ENCODE measurements around the gene DOCK3. TPM values are rescaled to one million over a fixed set of nuclear protein-coding genes. Genes with fewer than 3 reads are reported as not detected.
"Not testable (repeated sequence)": the region's sequence is repeated elsewhere in the genome, so short reads cannot be mapped to it uniquely, and the experiment has no call there.

Gene DOCK3
- total RNA-seq, 4 donors from 2014 or later = 4.0 to 6.3 (median 5.8) TPM

GRCh38 chr3:51242939-51243338 is 568.2 kb downstream of the DOCK3 start:
- H3K36me3 ChIP-seq = no peaks in the 10 kb centered on the region
- no peak for DNase-seq (ENCODE audit: low spot score in 2 of 2)
- TF ChIP-seq POLR2A (IDR thresholded peaks at IDR 0.05) = no peak
- TF ChIP-seq EP300 (IDR thresholded peaks at IDR 0.05) = no peak
- no peak for TF ChIP-seq CTCF (IDR thresholded peaks at IDR 0.05)
- whole genome bisulfite sequencing, 2 donors = 87 to 100% methylated on average over 3 of the region's 3 CpGs
- no peak overlapping the region for H3K27ac ChIP-seq
- H3K4me1 ChIP-seq = no peaks in the 10 kb centered on the region
- H3K9me3 ChIP-seq = peaks cover 0 to 8% (median 0%) of the 10 kb centered on the region in 4 donors
- no peaks in the 10 kb centered on the region for H3K27me3 ChIP-seq
- no peak overlapping the region for H3K4me3 ChIP-seq

- no peak for TF ChIP-seq CTCF (IDR thresholded peaks at IDR 0.05)
- no peak for TF ChIP-seq EP300 (IDR thresholded peaks at IDR 0.05)
- TF ChIP-seq POLR2A (IDR thresholded peaks at IDR 0.05) = no peak
- no peaks in the 10 kb centered on the region for H3K27me3 ChIP-seq
Observed at GRCh38 chr3:51243924-51244323, 569.2 kb downstream of the DOCK3 start.

GRCh38 chr3:51245867-51246266 is 571.1 kb downstream of the DOCK3 start:
- WGBS, 2 donors = 28 to 35% methylated on average over 2 of the region's 2 CpGs
- Histone ChIP-seq H3K4me3 (no peak overlapping the region), H3K9me3 (peaks cover 0 to 5% (median 0%) of the 10 kb centered on the region in 4 donors), H3K27me3 (no peaks in the 10 kb centered on the region), H3K27ac (no peak overlapping the region), H3K36me3 (no peaks in the 10 kb centered on the region), H3K4me1 (no peaks in the 10 kb centered on the region)
- no peak for DNase-seq (ENCODE audit: low spot score in 2 of 2)
- TF ChIP-seq EP300 (IDR thresholded peaks at IDR 0.05) (no peak), CTCF (IDR thresholded peaks at IDR 0.05) (no peak), POLR2A (IDR thresholded peaks at IDR 0.05) (no peak)

More at GRCh38 chr3:51243924-51244323, 569.2 kb downstream of the DOCK3 start:
- Histone ChIP-seq H3K4me3 (no peak overlapping the region), H3K36me3 (no peaks in the 10 kb centered on the region), H3K27ac (no peak overlapping the region), H3K9me3 (peaks cover 0 to 5% (median 0%) of the 10 kb centered on the region in 4 donors), H3K4me1 (no peaks in the 10 kb centered on the region)
- DNase-seq (ENCODE audit: low spot score in 2 of 2) = no peak

- Histone ChIP-seq H3K36me3 (no peaks in the 10 kb centered on the region), H3K27ac (no peak overlapping the region), H3K4me3 (no peak overlapping the region), H3K9me3 (no peaks in the 10 kb centered on the region), H3K27me3 (no peaks in the 10 kb centered on the region), H3K4me1 (no peaks in the 10 kb centered on the region)
- DNase-seq (ENCODE audit: low spot score in 2 of 2) = no peak
- TF ChIP-seq CTCF (IDR thresholded peaks at IDR 0.05) (no peak), EP300 (IDR thresholded peaks at IDR 0.05) (no peak), POLR2A (IDR thresholded peaks at IDR 0.05) (no peak)
- WGBS, 2 donors = 72 to 82% methylated on average over 1 of the region's 1 CpG
Observed at GRCh38 chr3:51257870-51258269, 583.1 kb downstream of the DOCK3 start.

GRCh38 chr3:51264166-51264565 is 589.4 kb downstream of the DOCK3 start:
- not testable (repeated sequence) for DNase-seq (ENCODE audit: low spot score in 2 of 2); H3K36me3 ChIP-seq
- 88 to 91% methylated on average over 4 of the region's 4 CpGs for WGBS, 2 donors

GRCh38 chr3:51268132-51268531 is 593.4 kb downstream of the DOCK3 start:
- H3K27me3 ChIP-seq = no peaks in the 10 kb centered on the region
- H3K4me1 ChIP-seq = no peaks in the 10 kb centered on the region
- peaks cover 0 to 19% (median 0%) of the 10 kb centered on the region in 4 donors for H3K9me3 ChIP-seq
- no peaks in the 10 kb centered on the region for H3K36me3 ChIP-seq
- H3K27ac ChIP-seq = no peak overlapping the region
- no peak overlapping the region for H3K4me3 ChIP-seq
- TF ChIP-seq EP300 (IDR thresholded peaks at IDR 0.05) (no peak), CTCF (IDR thresholded peaks at IDR 0.05) (no peak), POLR2A (IDR thresholded peaks at IDR 0.05) (no peak)
- DNase-seq (ENCODE audit: low spot score in 2 of 2) = no peak

More at GRCh38 chr3:51264166-51264565, 589.4 kb downstream of the DOCK3 start:
- not testable (repeated sequence) for H3K4me1 ChIP-seq, H3K27ac ChIP-seq, H3K27me3 ChIP-seq, H3K4me3 ChIP-seq
- H3K9me3 ChIP-seq = peaks cover 0 to 19% (median 0%) of the 10 kb centered on the region in 4 donors
